ENCODE data around the gene HEYL. TPM values are rescaled to one million over a fixed set of nuclear protein-coding genes. Genes with fewer than 3 reads are reported as not detected.

HEYL gene
- polyA plus RNA-seq, 1 of the 3 experiments (the other 2 are of a cell fraction), result not detected

- no peak for DNase-seq
- Histone ChIP-seq H3F3A (replicated peaks; ENCODE audit: insufficient read depth) (no peaks in the 10 kb centered on the region), H2AFZ (ENCODE audit: low read depth) (no peak overlapping the region), H4K20me1 (ENCODE audit: insufficient read depth) (no peaks in the 10 kb centered on the region), H3K79me2 (ENCODE audit: insufficient read depth) (no peaks in the 10 kb centered on the region), H3K4me3 (ENCODE audit: low read depth in 2 of 2, low read length in 1 of 2) (no peak overlapping the region), H3K27ac (ENCODE audit: low read depth in 2 of 2, low read length in 1 of 2) (no peak overlapping the region), H3K36me3 (replicated peaks in 1 of 2; ENCODE audit: control insufficient read depth in 1 of 2, insufficient read depth in 2 of 2, low read length in 1 of 2) (no peaks in the 10 kb centered on the region), H3K9ac (no peak overlapping the region), H3K27me3 (ENCODE audit: insufficient read depth) (no peaks in the 10 kb centered on the region), H3K4me1 (ENCODE audit: control insufficient read depth in 1 of 2, insufficient read depth in 2 of 2, low read depth in 1 of 2, low read length in 1 of 2) (peaks cover 0 to 54% of the 10 kb centered on the region in 2 experiments; a peak in 2 of 4 replicates), H3K9me2 (no peaks in the 10 kb centered on the region), H3K4me2 (no peak overlapping the region), H3K9me3 (no peaks in the 10 kb centered on the region)
- CTCF ChIA-PET, result interaction anchor here (0.9 to 15.4 kb wide), 17 partner anchors 9 to 80 kb away, joined by 3 to 459 read pairs (median 6); partner anchors contain the start of genes HPCAL4 and NT5C1A
- POLR2A ChIA-PET, result interaction anchor here (1.4 kb wide), 1 partner anchor 46 kb away, joined by 6 read pairs; no protein-coding TSS in a partner anchor
- TF ChIP-seq RCOR1 (IDR thresholded peaks at IDR 0.05; ENCODE audit: low read length) (no peak), FOXJ3 (CRISPR knock-in tag; IDR thresholded peaks at IDR 0.05) (no peak), POLR2AphosphoS5 (IDR thresholded peaks at IDR 0.05; ENCODE audit: low read depth, low read length) (no peak), IRF3 (IDR thresholded peaks at IDR 0.05; ENCODE audit: low read depth, low read length) (no peak), RAD21 (IDR thresholded peaks at IDR 0.05; ENCODE audit: low read length) (no peak), MXI1 (IDR thresholded peaks at IDR 0.05; ENCODE audit: low read depth, low read length) (no peak), TAF1 (IDR thresholded peaks at IDR 0.05; ENCODE audit: borderline replicate concordance, low read depth, low read length) (no peak), CTCF (IDR thresholded peaks at IDR 0.05) (no peak), USF2 (IDR thresholded peaks at IDR 0.05; ENCODE audit: borderline replicate concordance, low read depth, low read length) (no peak), SIN3A (IDR thresholded peaks at IDR 0.05; ENCODE audit: borderline replicate concordance, low read depth, low read length) (no peak)
- WGBS (ENCODE audit: low lambda C conversion rate), result 73% methylated on average over 2 of the region's 2 CpGs
Measured at GRCh38 chr1:39652554-39652953, 13.1 kb upstream of the HEYL start.

- no peak for TF ChIP-seq MEF2A (IDR thresholded peaks at IDR 0.05; ENCODE audit: borderline replicate concordance, low read depth)
- no peak for TF ChIP-seq TAF1 (IDR thresholded peaks at IDR 0.05; ENCODE audit: borderline replicate concordance, low read depth, low read length)
- peaks cover 0 to 54% of the 10 kb centered on the region in 2 experiments; a peak in 2 of 4 replicates for H3K4me1 ChIP-seq (ENCODE audit: control insufficient read depth in 1 of 2, insufficient read depth in 2 of 2, low read depth in 1 of 2, low read length in 1 of 2)
- ChIA-PET POLR2A (no interaction called here), CTCF (interaction anchor here (0.9 to 15.4 kb wide), 8 partner anchors 8 to 62 kb away, joined by 3 to 459 read pairs (median 12); partner anchors contain the start of genes HPCAL4 and NT5C1A)
- no peaks in the 10 kb centered on the region for H3K79me2 ChIP-seq (ENCODE audit: insufficient read depth)
- H3K27me3 ChIP-seq (ENCODE audit: insufficient read depth), result no peaks in the 10 kb centered on the region
- no peak overlapping the region for H3K9ac ChIP-seq
- H3K36me3 ChIP-seq (replicated peaks in 1 of 2; ENCODE audit: control insufficient read depth in 1 of 2, insufficient read depth in 2 of 2, low read length in 1 of 2), result no peaks in the 10 kb centered on the region
- no peaks in the 10 kb centered on the region for H4K20me1 ChIP-seq (ENCODE audit: insufficient read depth)
- H3K9me3 ChIP-seq, result no peaks in the 10 kb centered on the region
- no peak overlapping the region for H3K4me3 ChIP-seq (ENCODE audit: low read depth in 2 of 2, low read length in 1 of 2)
- no peak for DNase-seq
- WGBS (ENCODE audit: low lambda C conversion rate), result 82% methylated on average over 6 of the region's 6 CpGs
- H3K9me2 ChIP-seq, result no peaks in the 10 kb centered on the region
- no peaks in the 10 kb centered on the region for H3F3A ChIP-seq (replicated peaks; ENCODE audit: insufficient read depth)
- no peak overlapping the region for H3K27ac ChIP-seq (ENCODE audit: low read depth in 2 of 2, low read length in 1 of 2)
- no peak overlapping the region for H3K4me2 ChIP-seq
- H2AFZ ChIP-seq (ENCODE audit: low read depth), result no peak overlapping the region
Measured at GRCh38 chr1:39652105-39652504, 12.7 kb upstream of the HEYL start.

Measured in SK-N-SH (cell line).